ENCODE measurements around the gene RPGRIP1L.

GRCh38 chr16:53752560-53752959, 48.9 kb upstream of the RPGRIP1L start:
- TF ChIP-seq, protein P1, sequence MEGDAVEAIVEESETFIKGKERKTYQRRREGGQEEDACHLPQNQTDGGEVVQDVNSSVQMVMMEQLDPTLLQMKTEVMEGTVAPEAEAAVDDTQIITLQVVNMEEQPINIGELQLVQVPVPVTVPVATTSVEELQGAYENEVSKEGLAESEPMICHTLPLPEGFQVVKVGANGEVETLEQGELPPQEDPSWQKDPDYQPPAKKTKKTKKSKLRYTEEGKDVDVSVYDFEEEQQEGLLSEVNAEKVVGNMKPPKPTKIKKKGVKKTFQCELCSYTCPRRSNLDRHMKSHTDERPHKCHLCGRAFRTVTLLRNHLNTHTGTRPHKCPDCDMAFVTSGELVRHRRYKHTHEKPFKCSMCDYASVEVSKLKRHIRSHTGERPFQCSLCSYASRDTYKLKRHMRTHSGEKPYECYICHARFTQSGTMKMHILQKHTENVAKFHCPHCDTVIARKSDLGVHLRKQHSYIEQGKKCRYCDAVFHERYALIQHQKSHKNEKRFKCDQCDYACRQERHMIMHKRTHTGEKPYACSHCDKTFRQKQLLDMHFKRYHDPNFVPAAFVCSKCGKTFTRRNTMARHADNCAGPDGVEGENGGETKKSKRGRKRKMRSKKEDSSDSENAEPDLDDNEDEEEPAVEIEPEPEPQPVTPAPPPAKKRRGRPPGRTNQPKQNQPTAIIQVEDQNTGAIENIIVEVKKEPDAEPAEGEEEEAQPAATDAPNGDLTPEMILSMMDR (IDR thresholded peaks at IDR 0.05): no peak
- no peak for TF ChIP-seq POLR2AphosphoS5 (IDR thresholded peaks at IDR 0.05; ENCODE audit: insufficient read depth in 1 of 2, low read depth in 1 of 2)
